Tibial nerve (tissue), 4 donors: ENCODE results near the gene RASA3. TPM values are rescaled to one million over a fixed set of nuclear protein-coding genes. Genes with fewer than 3 reads are reported as not detected.
"Not testable (repeated sequence)": the region's sequence is repeated elsewhere in the genome, so short reads cannot be mapped to it uniquely, and the experiment has no call there.

ENCODE experiments used
- DNase-seq, 2 donors: peaks; one replicate each; pipeline ENCODE4 v3.0.0-alpha.2; 2019; ENCODE audit warnings: low spot score in 2 of 2
- H3K27ac ChIP-seq, 4 donors: fragments of 200-600 bp; sonication (generic) in 3 of 4; one replicate each; pipeline ENCODE4 v1.5.1; 2017 to 2019; ENCODE audit warnings: mild to moderate bottlenecking in 1 of 4
- H3K27me3 ChIP-seq, 2 donors: fragments of 200-600 bp; sonication (generic) in 1 of 2; one replicate each; pipeline versions ENCODE4 v1.5.1 to v1.6.0; 2017 to 2019
- H3K36me3 ChIP-seq, 3 donors: fragments of 200-600 bp; sonication (generic); one replicate each; pipeline ENCODE4 v1.5.1; 2018 to 2019
- H3K4me1 ChIP-seq, 4 donors: fragments of 200-600 bp; sonication (generic) in 3 of 4; one replicate each; pipeline ENCODE4 v1.5.1; 2017 to 2019
- H3K4me3 ChIP-seq, 4 donors: fragments of 200-600 bp; sonication (generic) in 3 of 4; one replicate each; pipeline ENCODE4 v1.5.1; 2017 to 2019; ENCODE audit warnings: mild to moderate bottlenecking in 1 of 4, moderate library complexity in 1 of 4
- H3K9me3 ChIP-seq, 4 donors: fragments of 200-600 bp; sonication (generic) in 3 of 4; one replicate each; pipeline ENCODE4 v1.5.1; 2017 to 2019
- EP300 ChIP-seq, 2 donors: sonication (generic); formaldehyde crosslinking; IDR thresholded peaks; one replicate each; pipeline ENCODE4 v1.6.1; 2017; ENCODE audit warnings: antibody characterized with exemption in 2 of 2, mild to moderate bottlenecking in 1 of 2
- POLR2A ChIP-seq, 2 donors: fragments of 450-650 bp; IDR thresholded peaks; one replicate each; pipeline ENCODE4 v1.6.1; 2017; ENCODE audit warnings: antibody characterized with exemption in 2 of 2, mild to moderate bottlenecking in 2 of 2, moderate library complexity in 2 of 2
- WGBS, 2 donors: methylation state at CpG; one replicate each; pipeline ENCODE4 v1.1.5; 2018; 5-methylcytosine and 5-hydroxymethylcytosine counted together
- total RNA-seq, 4 donors: library from RNA; depleted of rRNA; stranded (reverse); fragments of >200 nt; gene quantifications; one replicate each; pipeline ENCODE4 v1.1.0, GENCODE V29; 2016
- TF ChIP-seq, protein P1 (sequence below), 5 experiments: fragments of 200-600 bp in 3 of 5; fragments of 450-650 bp in 2 of 5; sonication (generic) in 3 of 5; IDR thresholded peaks; one replicate each; pipeline ENCODE4 v1.5.1; 2016 to 2019; ENCODE audit warnings: antibody characterized with exemption in 5 of 5, mild to moderate bottlenecking in 3 of 5, moderate library complexity in 2 of 5

RASA3 gene
- total RNA-seq, 4 donors from 2014 or later: 36.2 to 63.3 (median 46.3) TPM

- Histone ChIP-seq H3K27ac (peak overlapping the region in 1 of 4 donors; percentile 20), H3K9me3 (no peaks in the 10 kb centered on the region), H3K36me3 (no peaks in the 10 kb centered on the region), H3K4me1 (peaks cover 0 to 34% (median 14%) of the 10 kb centered on the region in 4 donors), H3K27me3 (peaks cover 0 to 10% of the 10 kb centered on the region in 2 donors), H3K4me3 (peak overlapping the region in 1 of 4 donors; percentile 4)
- DNase-seq: peak in 1 of 2 donors; percentile 40
- 23 to 24% methylated on average over 32 of the region's 32 CpGs for WGBS, 2 donors
- TF ChIP-seq EP300 (IDR thresholded peaks at IDR 0.05) (no peak), POLR2A (IDR thresholded peaks at IDR 0.05) (no peak)
- TF ChIP-seq, protein P1, sequence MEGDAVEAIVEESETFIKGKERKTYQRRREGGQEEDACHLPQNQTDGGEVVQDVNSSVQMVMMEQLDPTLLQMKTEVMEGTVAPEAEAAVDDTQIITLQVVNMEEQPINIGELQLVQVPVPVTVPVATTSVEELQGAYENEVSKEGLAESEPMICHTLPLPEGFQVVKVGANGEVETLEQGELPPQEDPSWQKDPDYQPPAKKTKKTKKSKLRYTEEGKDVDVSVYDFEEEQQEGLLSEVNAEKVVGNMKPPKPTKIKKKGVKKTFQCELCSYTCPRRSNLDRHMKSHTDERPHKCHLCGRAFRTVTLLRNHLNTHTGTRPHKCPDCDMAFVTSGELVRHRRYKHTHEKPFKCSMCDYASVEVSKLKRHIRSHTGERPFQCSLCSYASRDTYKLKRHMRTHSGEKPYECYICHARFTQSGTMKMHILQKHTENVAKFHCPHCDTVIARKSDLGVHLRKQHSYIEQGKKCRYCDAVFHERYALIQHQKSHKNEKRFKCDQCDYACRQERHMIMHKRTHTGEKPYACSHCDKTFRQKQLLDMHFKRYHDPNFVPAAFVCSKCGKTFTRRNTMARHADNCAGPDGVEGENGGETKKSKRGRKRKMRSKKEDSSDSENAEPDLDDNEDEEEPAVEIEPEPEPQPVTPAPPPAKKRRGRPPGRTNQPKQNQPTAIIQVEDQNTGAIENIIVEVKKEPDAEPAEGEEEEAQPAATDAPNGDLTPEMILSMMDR (IDR thresholded peaks at IDR 0.05): no peak
Measured at GRCh38 chr13:114161644-114162532, 29.5 kb upstream of the RASA3 start.

- TF ChIP-seq POLR2A (IDR thresholded peaks at IDR 0.05) (no peak), EP300 (IDR thresholded peaks at IDR 0.05) (no peak)
- TF ChIP-seq, protein P1 (IDR thresholded peaks at IDR 0.05): no peak
- DNase-seq: no peak
- Histone ChIP-seq H3K27me3 (peaks cover 0 to 10% of the 10 kb centered on the region in 2 donors), H3K36me3 (no peaks in the 10 kb centered on the region), H3K9me3 (no peaks in the 10 kb centered on the region), H3K4me3 (no peak overlapping the region), H3K27ac (no peak overlapping the region), H3K4me1 (peaks cover 0 to 26% (median 10%) of the 10 kb centered on the region in 4 donors)
- 92 to 95% methylated on average over 47 of the region's 47 CpGs for WGBS, 2 donors
Measured at GRCh38 chr13:114161028-114161556, 28.7 kb upstream of the RASA3 start.

DNA sequence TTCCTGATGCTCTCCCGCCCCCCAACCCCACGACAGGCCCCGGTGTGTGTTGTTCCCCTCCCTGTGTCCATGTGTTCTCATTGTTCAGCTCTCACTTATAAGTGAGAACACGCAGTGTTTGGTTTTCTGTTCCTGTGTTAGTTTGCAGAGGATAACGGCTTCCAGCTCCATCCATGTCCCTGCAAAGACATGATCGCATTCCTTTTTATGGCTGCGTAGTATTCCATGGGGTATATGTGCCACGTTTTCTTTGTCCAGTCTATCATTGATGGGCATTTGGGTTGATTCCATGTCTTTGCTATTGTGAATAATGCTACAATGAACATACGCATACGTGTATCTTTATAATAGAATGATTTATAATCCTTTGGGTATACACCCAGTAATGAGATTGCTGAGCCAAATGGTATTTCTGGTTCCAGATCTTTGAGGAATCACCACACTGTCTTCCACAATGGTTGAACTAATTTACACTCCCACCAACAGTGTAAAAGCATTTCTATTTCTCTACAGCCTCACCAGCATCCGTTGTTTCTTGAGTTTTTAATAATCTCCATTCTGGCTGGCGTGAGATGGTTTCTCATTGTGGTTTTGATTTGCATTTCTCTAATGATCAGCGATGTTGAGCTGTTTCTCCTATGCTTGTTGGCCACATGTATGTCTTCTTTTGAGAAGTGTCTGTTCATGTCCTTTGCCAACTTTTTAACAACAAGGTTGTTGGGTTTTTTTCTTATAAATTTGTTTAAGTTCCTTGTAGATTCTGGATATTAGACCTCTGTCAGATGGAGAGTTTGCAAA is 26.6 kb upstream of the RASA3 start:
- not testable (repeated sequence) for H3K27ac ChIP-seq, H3K27me3 ChIP-seq, H3K36me3 ChIP-seq, DNase-seq, H3K4me3 ChIP-seq, H3K9me3 ChIP-seq
- WGBS, 2 donors: 88 to 91% methylated on average over 13 of the region's 13 CpGs
- peaks cover 0 to 18% (median 6%) of the 10 kb centered on the region in 4 donors for H3K4me1 ChIP-seq

GRCh38 chr13:114157869-114158495 is 25.6 kb upstream of the RASA3 start:
- Histone ChIP-seq H3K4me1 (peaks cover 0 to 18% (median 6%) of the 10 kb centered on the region in 4 donors), H3K4me3 (no peak overlapping the region), H3K27me3 (no peaks in the 10 kb centered on the region), H3K9me3 (no peaks in the 10 kb centered on the region), H3K36me3 (no peaks in the 10 kb centered on the region), H3K27ac (no peak overlapping the region)
- 78 to 80% methylated on average over 11 of the region's 11 CpGs for WGBS, 2 donors
- TF ChIP-seq, protein P1 (IDR thresholded peaks at IDR 0.05): no peak
- TF ChIP-seq EP300 (IDR thresholded peaks at IDR 0.05) (no peak), POLR2A (IDR thresholded peaks at IDR 0.05) (no peak)
- DNase-seq: no peak
